Measurements from ENCODE around the gene CCL23.

Gene CCL23

GRCh38 chr17:36055921-36056520, 38.2 kb upstream of the CCL23 start:
- TF ChIP-seq, protein P1, sequence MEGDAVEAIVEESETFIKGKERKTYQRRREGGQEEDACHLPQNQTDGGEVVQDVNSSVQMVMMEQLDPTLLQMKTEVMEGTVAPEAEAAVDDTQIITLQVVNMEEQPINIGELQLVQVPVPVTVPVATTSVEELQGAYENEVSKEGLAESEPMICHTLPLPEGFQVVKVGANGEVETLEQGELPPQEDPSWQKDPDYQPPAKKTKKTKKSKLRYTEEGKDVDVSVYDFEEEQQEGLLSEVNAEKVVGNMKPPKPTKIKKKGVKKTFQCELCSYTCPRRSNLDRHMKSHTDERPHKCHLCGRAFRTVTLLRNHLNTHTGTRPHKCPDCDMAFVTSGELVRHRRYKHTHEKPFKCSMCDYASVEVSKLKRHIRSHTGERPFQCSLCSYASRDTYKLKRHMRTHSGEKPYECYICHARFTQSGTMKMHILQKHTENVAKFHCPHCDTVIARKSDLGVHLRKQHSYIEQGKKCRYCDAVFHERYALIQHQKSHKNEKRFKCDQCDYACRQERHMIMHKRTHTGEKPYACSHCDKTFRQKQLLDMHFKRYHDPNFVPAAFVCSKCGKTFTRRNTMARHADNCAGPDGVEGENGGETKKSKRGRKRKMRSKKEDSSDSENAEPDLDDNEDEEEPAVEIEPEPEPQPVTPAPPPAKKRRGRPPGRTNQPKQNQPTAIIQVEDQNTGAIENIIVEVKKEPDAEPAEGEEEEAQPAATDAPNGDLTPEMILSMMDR (IDR thresholded peaks at IDR 0.05; ENCODE audit: low read depth, low read length, missing control alignments), result no peak
- no peak for DNase-seq (ENCODE audit: extremely low read depth, low read depth)
- H3K4me3 ChIP-seq (replicated peaks; ENCODE audit: low read depth, low read length), result no peak overlapping the region

DNA sequence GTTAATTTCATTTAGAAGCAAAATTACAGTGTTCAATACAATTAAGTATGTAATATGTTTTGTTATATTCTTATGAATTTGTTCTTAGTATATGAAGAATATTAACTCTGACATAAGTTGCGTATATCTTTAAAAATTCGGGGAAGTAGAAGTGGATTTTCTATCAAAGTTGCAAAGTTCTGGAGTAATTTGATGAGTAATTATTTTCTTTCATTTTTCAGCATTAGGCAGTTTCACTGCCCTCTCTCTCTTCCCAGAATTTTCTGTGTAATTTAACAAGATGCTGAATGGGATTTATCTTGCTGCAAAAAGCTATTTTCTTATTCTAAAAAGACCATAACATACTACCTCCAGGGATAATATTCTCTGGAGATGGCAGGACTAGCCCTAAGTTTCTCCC, 37.4 kb upstream of the CCL23 start:
- no peak for DNase-seq (ENCODE audit: extremely low read depth, low read depth)
- no peak overlapping the region for H3K4me3 ChIP-seq (replicated peaks; ENCODE audit: low read depth, low read length)
- TF ChIP-seq, protein P1 (IDR thresholded peaks at IDR 0.05; ENCODE audit: low read depth, low read length, missing control alignments), result no peak

- TF ChIP-seq, protein P1 (IDR thresholded peaks at IDR 0.05; ENCODE audit: low read depth, low read length, missing control alignments), result no peak
- H3K4me3 ChIP-seq (replicated peaks; ENCODE audit: low read depth, low read length), result no peak overlapping the region
- no peak for DNase-seq (ENCODE audit: extremely low read depth, low read depth)
Observed at GRCh38 chr17:36049643-36050042, 31.9 kb upstream of the CCL23 start.

- H3K4me3 ChIP-seq (replicated peaks; ENCODE audit: low read depth, low read length), result no peak overlapping the region
- DNase-seq (ENCODE audit: extremely low read depth, low read depth), result no peak
Observed at GRCh38 chr17:36048066-36048465, 30.3 kb upstream of the CCL23 start.

GRCh38 chr17:36036235-36036634, 18.5 kb upstream of the CCL23 start:
- TF ChIP-seq, protein P1 (IDR thresholded peaks at IDR 0.05; ENCODE audit: low read depth, low read length, missing control alignments), result no peak
- no peak for DNase-seq (ENCODE audit: extremely low read depth, low read depth)
- H3K4me3 ChIP-seq (replicated peaks; ENCODE audit: low read depth, low read length), result no peak overlapping the region

More at GRCh38 chr17:36048066-36048465, 30.3 kb upstream of the CCL23 start:
- TF ChIP-seq, protein P1 (IDR thresholded peaks at IDR 0.05; ENCODE audit: low read depth, low read length, missing control alignments), result no peak

DNA sequence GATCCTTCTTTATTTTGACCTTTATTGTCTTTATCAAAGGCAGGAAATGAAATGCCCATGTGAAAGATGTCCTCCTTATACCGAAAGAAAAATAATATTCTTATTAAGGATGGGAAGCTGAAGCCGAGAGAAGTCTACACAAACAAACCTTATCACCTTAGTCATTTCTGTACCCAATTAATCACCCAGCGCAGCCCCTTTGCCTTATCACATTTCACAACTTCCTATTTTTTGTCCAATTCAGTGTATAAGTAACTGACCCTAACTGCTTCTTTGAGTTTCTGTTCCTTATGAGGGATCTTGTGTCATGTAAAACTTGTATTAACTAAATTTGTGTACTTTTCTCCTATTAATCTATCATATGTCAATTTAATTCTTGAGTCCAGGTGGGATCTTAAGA, 16.4 kb upstream of the CCL23 start:
- TF ChIP-seq, protein P1 (IDR thresholded peaks at IDR 0.05; ENCODE audit: low read depth, low read length, missing control alignments), result no peak
- DNase-seq (ENCODE audit: extremely low read depth, low read depth), result no peak
- no peak overlapping the region for H3K4me3 ChIP-seq (replicated peaks; ENCODE audit: low read depth, low read length)

DNA sequence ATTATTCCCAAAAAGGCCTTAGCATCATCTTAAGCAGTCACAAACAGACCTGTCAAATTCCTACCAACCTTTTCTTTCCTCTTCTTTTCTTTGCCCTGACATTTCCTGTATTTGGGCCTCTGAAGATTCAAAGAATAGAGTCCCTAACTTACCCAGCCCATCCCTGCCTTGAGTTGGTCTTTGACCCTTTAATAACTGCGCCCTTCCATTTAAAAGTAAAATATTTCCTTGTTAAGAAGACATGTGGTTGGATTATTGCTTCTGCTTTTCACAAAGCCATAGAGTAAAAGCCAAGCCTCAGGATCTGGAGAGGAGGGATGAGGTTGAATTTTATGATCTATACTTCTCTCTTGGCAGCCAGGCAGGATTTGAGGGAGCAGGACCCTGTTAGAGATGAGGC, 13.2 kb upstream of the CCL23 start:
- H3K4me3 ChIP-seq (replicated peaks; ENCODE audit: low read depth, low read length), result no peak overlapping the region
- no peak for DNase-seq (ENCODE audit: extremely low read depth, low read depth)
- TF ChIP-seq, protein P1 (IDR thresholded peaks at IDR 0.05; ENCODE audit: low read depth, low read length, missing control alignments), result no peak

All from HFF-Myc (cell line).